Caco-2 (cell line): ENCODE measurements around the gene WDR73. TPM values are rescaled to one million over a fixed set of nuclear protein-coding genes. Genes with fewer than 3 reads are reported as not detected.

Experiments
- BruUV-seq: library from RNA; stranded (reverse); fragments of 400-500 nt; replicated peaks from 2 replicates; lab custom pipeline; 2021; lab: Mats Ljungman, UMichigan
- CTCF ChIA-PET: fragments of 300-600 bp; sonication (Branson Sonifier 250); formaldehyde crosslinking; loops from one replicate; lab custom pipeline; 2022; ENCODE audit warnings: antibody characterized with exemption; lab: Charles Lee
- POLR2A ChIA-PET: fragments of 300-600 bp; sonication (Branson Sonifier 250); formaldehyde crosslinking; loops from one replicate; lab custom pipeline; 2022; ENCODE audit warnings: antibody characterized with exemption; lab: Charles Lee
- DNase-seq, 2 experiments: peaks; one replicate each; pipeline versions ENCODE4 v3.0.0 to v3.0.0-alpha.2; 2020 to 2022
- H3K27me3 ChIP-seq: replicated peaks from 2 replicates; pipeline ENCODE4 v1.6.0; 2011; ENCODE audit warnings: low read length; ENCODE audit not compliant: control insufficient read depth, insufficient read depth
- H3K36me3 ChIP-seq: 2 replicates; pipeline ENCODE4 v1.5.1; 2011; ENCODE audit warnings: low read length; ENCODE audit not compliant: control insufficient read depth, insufficient read depth
- H3K4me1 ChIP-seq: fragments of 250-450 bp; sonication (Bioruptor Pico); 2 replicates; pipeline ENCODE4 v1.5.1; 2020; ENCODE audit warnings: mild to moderate bottlenecking
- H3K4me3 ChIP-seq: 2 replicates; pipeline ENCODE4 v1.5.1; 2011; ENCODE audit warnings: low read depth, mild to moderate bottlenecking, control low read depth, low read length
- H3K9me3 ChIP-seq: fragments of 250-450 bp; sonication (Bioruptor Pico); 2 replicates; pipeline ENCODE4 v1.5.1; 2020; ENCODE audit warnings: mild to moderate bottlenecking, moderate library complexity
- H3K27ac Mint-ChIP-seq: one replicate; pipeline ENCODE4 v1.8.0; 2022; ENCODE audit warnings: mixed read lengths; ENCODE audit not compliant: unreplicated experiment
- H3K27me3 Mint-ChIP-seq: one replicate; pipeline ENCODE4 v1.8.0; 2022; ENCODE audit warnings: mixed read lengths; ENCODE audit not compliant: insufficient read depth, unreplicated experiment
- H3K36me3 Mint-ChIP-seq: one replicate; pipeline ENCODE4 v1.8.0; 2022; ENCODE audit warnings: mild to moderate bottlenecking, mixed read lengths; ENCODE audit not compliant: insufficient read depth, unreplicated experiment
- H3K4me1 Mint-ChIP-seq: one replicate; pipeline ENCODE4 v1.8.0; 2022; ENCODE audit warnings: low read depth, mixed read lengths; ENCODE audit not compliant: unreplicated experiment
- H3K4me3 Mint-ChIP-seq: one replicate; pipeline ENCODE4 v1.8.0; 2022; ENCODE audit warnings: mild to moderate bottlenecking, moderate library complexity, mixed read lengths; ENCODE audit not compliant: unreplicated experiment
- H3K9me3 Mint-ChIP-seq: one replicate; pipeline ENCODE4 v1.8.0; 2022; ENCODE audit warnings: mixed read lengths; ENCODE audit not compliant: unreplicated experiment
- intact Hi-C: fragments of 100-400 bp; cut with micrococcal nuclease; formaldehyde crosslinking; loops from one replicate; pipeline ENCODE4 v1.10.0; 2022; ENCODE audit not compliant: unreplicated experiment
- total RNA-seq: library from RNA; stranded (reverse); gene quantifications from 2 replicates; pipeline ENCODE4 v1.2.3, GENCODE V29; 2022
- TF ChIP-seq, protein P1 (sequence below), 2 experiments: fragments of 200-600 bp in 1 of 2; IDR thresholded peaks; 1 replicate in 1 of 2; 2 replicates in 1 of 2; pipeline versions ENCODE4 v1.5.1 to v1.8.0; 2011 to 2022; ENCODE audit warnings: antibody characterized with exemption in 1 of 2, control low read depth in 1 of 2, inconsistent platforms in 1 of 2, low read depth in 1 of 2, low read length in 1 of 2, mild to moderate bottlenecking in 1 of 2, moderate library complexity in 1 of 2; ENCODE audit not compliant: insufficient read depth in 1 of 2, severe bottlenecking in 1 of 2, unreplicated experiment in 1 of 2

WDR73 gene
- total RNA-seq, 1 experiment from 2014 or later, result 32.7 TPM

GRCh38 chr15:84595660-84596059 is 58.4 kb downstream of the WDR73 start:
- CTCF ChIA-PET, result no interaction called here
- TF ChIP-seq, protein P1, sequence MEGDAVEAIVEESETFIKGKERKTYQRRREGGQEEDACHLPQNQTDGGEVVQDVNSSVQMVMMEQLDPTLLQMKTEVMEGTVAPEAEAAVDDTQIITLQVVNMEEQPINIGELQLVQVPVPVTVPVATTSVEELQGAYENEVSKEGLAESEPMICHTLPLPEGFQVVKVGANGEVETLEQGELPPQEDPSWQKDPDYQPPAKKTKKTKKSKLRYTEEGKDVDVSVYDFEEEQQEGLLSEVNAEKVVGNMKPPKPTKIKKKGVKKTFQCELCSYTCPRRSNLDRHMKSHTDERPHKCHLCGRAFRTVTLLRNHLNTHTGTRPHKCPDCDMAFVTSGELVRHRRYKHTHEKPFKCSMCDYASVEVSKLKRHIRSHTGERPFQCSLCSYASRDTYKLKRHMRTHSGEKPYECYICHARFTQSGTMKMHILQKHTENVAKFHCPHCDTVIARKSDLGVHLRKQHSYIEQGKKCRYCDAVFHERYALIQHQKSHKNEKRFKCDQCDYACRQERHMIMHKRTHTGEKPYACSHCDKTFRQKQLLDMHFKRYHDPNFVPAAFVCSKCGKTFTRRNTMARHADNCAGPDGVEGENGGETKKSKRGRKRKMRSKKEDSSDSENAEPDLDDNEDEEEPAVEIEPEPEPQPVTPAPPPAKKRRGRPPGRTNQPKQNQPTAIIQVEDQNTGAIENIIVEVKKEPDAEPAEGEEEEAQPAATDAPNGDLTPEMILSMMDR (IDR thresholded peaks at IDR 0.05; ENCODE audit: insufficient read depth in 1 of 2, low read depth in 1 of 2, low read length in 1 of 2, severe bottlenecking in 1 of 2, unreplicated experiment in 1 of 2), result no peak
- H3K36me3 Mint-ChIP-seq, result peaks cover 9% of the 10 kb centered on the region
- H3K27ac Mint-ChIP-seq, result no peak overlapping the region
- peaks cover 3% of the 10 kb centered on the region for H3K27me3 Mint-ChIP-seq
- H3K36me3 ChIP-seq, result no peaks in the 10 kb centered on the region
- intact Hi-C loops, result no loop called here
- POLR2A ChIA-PET, result no interaction called here
- no peak overlapping the region for H3K4me3 Mint-ChIP-seq
- H3K4me3 ChIP-seq, result no peak overlapping the region
- H3K9me3 ChIP-seq, result no peaks in the 10 kb centered on the region
- H3K9me3 Mint-ChIP-seq, result no peaks in the 10 kb centered on the region
- no TSS peak for BruUV-seq
- DNase-seq, result no peak
- no peaks in the 10 kb centered on the region for H3K27me3 ChIP-seq
- H3K4me1 Mint-ChIP-seq, result no peaks in the 10 kb centered on the region
- H3K4me1 ChIP-seq, result no peaks in the 10 kb centered on the region

GRCh38 chr15:84594617-84595290 is 59.3 kb downstream of the WDR73 start:
- Histone ChIP-seq H3K4me3 (no peak overlapping the region), H3K36me3 (no peaks in the 10 kb centered on the region), H3K27me3 (no peaks in the 10 kb centered on the region), H3K9me3 (no peaks in the 10 kb centered on the region), H3K4me1 (no peaks in the 10 kb centered on the region)
- intact Hi-C loops, result no loop called here
- Mint-ChIP-seq H3K27me3 (peaks cover 3% of the 10 kb centered on the region), H3K36me3 (peaks cover 6% of the 10 kb centered on the region), H3K9me3 (no peaks in the 10 kb centered on the region), H3K27ac (no peak overlapping the region), H3K4me3 (no peak overlapping the region), H3K4me1 (no peaks in the 10 kb centered on the region)
- no peak for DNase-seq
- POLR2A ChIA-PET, result no interaction called here
- no TSS peak for BruUV-seq
- TF ChIP-seq, protein P1 (IDR thresholded peaks at IDR 0.05; ENCODE audit: insufficient read depth in 1 of 2, low read depth in 1 of 2, low read length in 1 of 2, severe bottlenecking in 1 of 2, unreplicated experiment in 1 of 2), result no peak
- CTCF ChIA-PET, result no interaction called here

- Histone ChIP-seq H3K27me3 (no peaks in the 10 kb centered on the region), H3K4me1 (no peaks in the 10 kb centered on the region), H3K36me3 (no peaks in the 10 kb centered on the region), H3K4me3 (no peak overlapping the region), H3K9me3 (no peaks in the 10 kb centered on the region)
- H3K4me1 Mint-ChIP-seq, result no peaks in the 10 kb centered on the region
- H3K27me3 Mint-ChIP-seq, result peaks cover 2% of the 10 kb centered on the region
- H3K27ac Mint-ChIP-seq, result no peak overlapping the region
- H3K36me3 Mint-ChIP-seq, result no peaks in the 10 kb centered on the region
- POLR2A ChIA-PET, result no interaction called here
- no peaks in the 10 kb centered on the region for H3K9me3 Mint-ChIP-seq
- no peak overlapping the region for H3K4me3 Mint-ChIP-seq
- intact Hi-C loops, result loop anchor here (1.0 kb wide), 1 partner anchor 23 kb away; no protein-coding TSS in a partner anchor
- no TSS peak for BruUV-seq
- TF ChIP-seq, protein P1 (IDR thresholded peaks at IDR 0.05; ENCODE audit: insufficient read depth in 1 of 2, low read depth in 1 of 2, low read length in 1 of 2, severe bottlenecking in 1 of 2, unreplicated experiment in 1 of 2), result no peak
- DNase-seq, result no peak
- CTCF ChIA-PET, result interaction anchor here (0.7 kb wide), 1 partner anchor 359 kb away, joined by 5 read pairs; no protein-coding TSS in a partner anchor
These were observed 62.3 kb downstream of the WDR73 start for GRCh38 chr15:84591815-84592214.
